GM23338 (cell line): Measurements from ENCODE around the gene AGAP1.

Experiments
- CREB1 ChIP-seq: fragments of 250-450 bp; sonication (Bioruptor Pico); IDR thresholded peaks from 2 replicates; pipeline ENCODE4 v1.5.0; 2020; ENCODE audit warnings: low read depth, mild to moderate bottlenecking, moderate library complexity
- EZH2 ChIP-seq: fragments of 200-600 bp; sonication (generic); IDR thresholded peaks from one replicate; pipeline ENCODE4 v1.8.0; 2017; ENCODE audit warnings: antibody characterized with exemption, mild to moderate bottlenecking, low read depth; ENCODE audit not compliant: unreplicated experiment
- EZH2phosphoT487 ChIP-seq: fragments of 200-600 bp; sonication (generic); IDR thresholded peaks from one replicate; pipeline ENCODE4 v1.8.1; 2018; ENCODE audit warnings: antibody characterized with exemption; ENCODE audit not compliant: unreplicated experiment
- JUNB ChIP-seq: IDR thresholded peaks from one replicate; pipeline ENCODE4 v1.6.1; 2016; ENCODE audit warnings: antibody characterized with exemption; ENCODE audit not compliant: unreplicated experiment
- POLR2AphosphoS5 ChIP-seq: IDR thresholded peaks from 2 replicates; pipeline ENCODE4 v1.6.1; 2016; ENCODE audit warnings: antibody characterized with exemption, low read depth
- REST ChIP-seq: IDR thresholded peaks from one replicate; pipeline ENCODE4 v1.6.1; 2018; ENCODE audit warnings: antibody characterized with exemption; ENCODE audit not compliant: unreplicated experiment
- STAT1 ChIP-seq: IDR thresholded peaks from one replicate; pipeline ENCODE4 v1.6.1; 2016; ENCODE audit warnings: antibody characterized with exemption; ENCODE audit not compliant: unreplicated experiment
- TF ChIP-seq, protein P1 (sequence below), 2 experiments: fragments of 200-600 bp in 1 of 2; sonication (generic) in 1 of 2; conservative IDR thresholded peaks; 2 replicates each; pipeline versions ENCODE4 v1.5.1 to v1.6.1; 2016 to 2017; ENCODE audit warnings: antibody characterized with exemption in 2 of 2, low read depth in 2 of 2, mild to moderate bottlenecking in 2 of 2, moderate library complexity in 1 of 2

GRCh38 chr2:235579128-235579527 is 85.3 kb downstream of the AGAP1 start:
- TF ChIP-seq EZH2phosphoT487, result no peak
- TF ChIP-seq, protein P1, sequence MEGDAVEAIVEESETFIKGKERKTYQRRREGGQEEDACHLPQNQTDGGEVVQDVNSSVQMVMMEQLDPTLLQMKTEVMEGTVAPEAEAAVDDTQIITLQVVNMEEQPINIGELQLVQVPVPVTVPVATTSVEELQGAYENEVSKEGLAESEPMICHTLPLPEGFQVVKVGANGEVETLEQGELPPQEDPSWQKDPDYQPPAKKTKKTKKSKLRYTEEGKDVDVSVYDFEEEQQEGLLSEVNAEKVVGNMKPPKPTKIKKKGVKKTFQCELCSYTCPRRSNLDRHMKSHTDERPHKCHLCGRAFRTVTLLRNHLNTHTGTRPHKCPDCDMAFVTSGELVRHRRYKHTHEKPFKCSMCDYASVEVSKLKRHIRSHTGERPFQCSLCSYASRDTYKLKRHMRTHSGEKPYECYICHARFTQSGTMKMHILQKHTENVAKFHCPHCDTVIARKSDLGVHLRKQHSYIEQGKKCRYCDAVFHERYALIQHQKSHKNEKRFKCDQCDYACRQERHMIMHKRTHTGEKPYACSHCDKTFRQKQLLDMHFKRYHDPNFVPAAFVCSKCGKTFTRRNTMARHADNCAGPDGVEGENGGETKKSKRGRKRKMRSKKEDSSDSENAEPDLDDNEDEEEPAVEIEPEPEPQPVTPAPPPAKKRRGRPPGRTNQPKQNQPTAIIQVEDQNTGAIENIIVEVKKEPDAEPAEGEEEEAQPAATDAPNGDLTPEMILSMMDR (conservative IDR thresholded peaks at IDR 0.05; ENCODE audit: low read depth in 2 of 2), result no peak
- no peak for TF ChIP-seq POLR2AphosphoS5
- no peak for TF ChIP-seq JUNB
- no peak for TF ChIP-seq EZH2
- TF ChIP-seq REST, result no peak
- TF ChIP-seq CREB1 (CRISPR knock-in tag), result no peak
- no peak for TF ChIP-seq STAT1
